C4-2B (cell line): ENCODE data around the gene CT45A10.
"Not testable (repeated sequence)": the region's sequence is repeated elsewhere in the genome, so short reads cannot be mapped to it uniquely, and the experiment has no call there.

Source experiments
- ZFX ChIP-seq: fragments of 450-650 bp; IDR thresholded peaks from 2 replicates; pipeline ENCODE4 v1.6.1; 2017
- TF ChIP-seq, protein P1 (sequence below): fragments of 450-650 bp; conservative IDR thresholded peaks from 2 replicates; pipeline ENCODE4 v1.5.1; 2017; ENCODE audit warnings: mild to moderate bottlenecking

DNA sequence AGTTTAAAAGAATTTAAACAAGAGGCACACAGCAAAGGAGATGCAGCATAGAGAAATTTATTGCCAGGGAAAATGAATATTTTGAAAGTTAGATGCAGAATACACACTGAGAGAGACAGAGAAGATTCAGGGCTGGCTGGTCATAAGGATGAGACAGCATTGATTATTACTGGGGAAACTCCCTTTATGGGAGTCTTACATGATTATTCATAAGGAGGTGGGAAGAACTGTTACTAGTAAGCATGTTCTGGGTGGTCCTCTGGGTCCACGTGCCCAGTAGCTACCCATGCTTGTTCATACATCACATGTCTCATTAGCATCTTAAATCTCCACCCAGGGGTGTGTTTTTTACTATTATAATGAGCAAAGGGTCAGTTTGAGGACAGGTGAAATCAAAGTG lies 27.3 kb upstream of the CT45A10 start:
- TF ChIP-seq, protein P1, sequence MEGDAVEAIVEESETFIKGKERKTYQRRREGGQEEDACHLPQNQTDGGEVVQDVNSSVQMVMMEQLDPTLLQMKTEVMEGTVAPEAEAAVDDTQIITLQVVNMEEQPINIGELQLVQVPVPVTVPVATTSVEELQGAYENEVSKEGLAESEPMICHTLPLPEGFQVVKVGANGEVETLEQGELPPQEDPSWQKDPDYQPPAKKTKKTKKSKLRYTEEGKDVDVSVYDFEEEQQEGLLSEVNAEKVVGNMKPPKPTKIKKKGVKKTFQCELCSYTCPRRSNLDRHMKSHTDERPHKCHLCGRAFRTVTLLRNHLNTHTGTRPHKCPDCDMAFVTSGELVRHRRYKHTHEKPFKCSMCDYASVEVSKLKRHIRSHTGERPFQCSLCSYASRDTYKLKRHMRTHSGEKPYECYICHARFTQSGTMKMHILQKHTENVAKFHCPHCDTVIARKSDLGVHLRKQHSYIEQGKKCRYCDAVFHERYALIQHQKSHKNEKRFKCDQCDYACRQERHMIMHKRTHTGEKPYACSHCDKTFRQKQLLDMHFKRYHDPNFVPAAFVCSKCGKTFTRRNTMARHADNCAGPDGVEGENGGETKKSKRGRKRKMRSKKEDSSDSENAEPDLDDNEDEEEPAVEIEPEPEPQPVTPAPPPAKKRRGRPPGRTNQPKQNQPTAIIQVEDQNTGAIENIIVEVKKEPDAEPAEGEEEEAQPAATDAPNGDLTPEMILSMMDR = not testable (repeated sequence)
- TF ChIP-seq ZFX = not testable (repeated sequence)
